ENCODE results near the gene GAS2.

Gene GAS2

GRCh38 chr11:22728600-22729389 lies 62.4 kb downstream of the GAS2 start:
- no peak for DNase-seq (ENCODE audit: low read depth in 2 of 2)

GRCh38 chr11:22730319-22730718 lies 63.9 kb downstream of the GAS2 start:
- DNase-seq (ENCODE audit: low read depth in 2 of 2) = no peak

GRCh38 chr11:22732588-22732987 lies 66.2 kb downstream of the GAS2 start:
- no peak for DNase-seq (ENCODE audit: low read depth in 2 of 2)

- no peak for DNase-seq (ENCODE audit: low read depth in 2 of 2)
Observed at GRCh38 chr11:22733475-22734248, 67.3 kb downstream of the GAS2 start.

- DNase-seq (ENCODE audit: low read depth in 2 of 2) = no peak
Observed at GRCh38 chr11:22734628-22735345, 68.4 kb downstream of the GAS2 start.

GRCh38 chr11:22742157-22742613 lies 75.8 kb downstream of the GAS2 start:
- no peak for DNase-seq (ENCODE audit: low read depth in 2 of 2)

GRCh38 chr11:22749536-22749935 lies 83.1 kb downstream of the GAS2 start:
- no peak for DNase-seq (ENCODE audit: low read depth in 2 of 2)

- DNase-seq (ENCODE audit: low read depth in 2 of 2) = no peak
Observed at GRCh38 chr11:22752908-22753310, 86.5 kb downstream of the GAS2 start.

GRCh38 chr11:22753416-22753815 lies 87.0 kb downstream of the GAS2 start:
- DNase-seq (ENCODE audit: low read depth in 2 of 2) = no peak

GRCh38 chr11:22761066-22761465 lies 94.7 kb downstream of the GAS2 start:
- DNase-seq (ENCODE audit: low read depth in 2 of 2) = no peak

GRCh38 chr11:22763166-22763565 lies 96.8 kb downstream of the GAS2 start:
- DNase-seq (ENCODE audit: low read depth in 2 of 2) = no peak

GRCh38 chr11:22764735-22765134 lies 98.3 kb downstream of the GAS2 start:
- no peak for DNase-seq (ENCODE audit: low read depth in 2 of 2)

- no peak for DNase-seq (ENCODE audit: low read depth in 2 of 2)
Observed at GRCh38 chr11:22768281-22768680, 101.9 kb downstream of the GAS2 start.

GRCh38 chr11:22769081-22769480 lies 102.7 kb downstream of the GAS2 start:
- no peak for DNase-seq (ENCODE audit: low read depth in 2 of 2)

- no peak for DNase-seq (ENCODE audit: low read depth in 2 of 2)
Observed at GRCh38 chr11:22774716-22775115, 108.3 kb downstream of the GAS2 start.

- DNase-seq (ENCODE audit: low read depth in 2 of 2) = no peak
Observed at GRCh38 chr11:22775248-22775647, 108.8 kb downstream of the GAS2 start.

- DNase-seq (ENCODE audit: low read depth in 2 of 2) = no peak
Observed at GRCh38 chr11:22778642-22779041, 112.2 kb downstream of the GAS2 start.

GRCh38 chr11:22779850-22780249 lies 113.4 kb downstream of the GAS2 start:
- DNase-seq (ENCODE audit: low read depth in 2 of 2) = no peak

GRCh38 chr11:22780952-22781593 lies 114.7 kb downstream of the GAS2 start:
- DNase-seq (ENCODE audit: low read depth in 2 of 2) = no peak

- DNase-seq (ENCODE audit: low read depth in 2 of 2) = no peak
Observed at GRCh38 chr11:22785251-22785650, 118.8 kb downstream of the GAS2 start.

GRCh38 chr11:22786475-22786874 lies 120.1 kb downstream of the GAS2 start:
- DNase-seq (ENCODE audit: low read depth in 2 of 2) = no peak

GRCh38 chr11:22787055-22787454 lies 120.6 kb downstream of the GAS2 start:
- no peak for DNase-seq (ENCODE audit: low read depth in 2 of 2)

Data from stimulated activated CD8-positive, alpha-beta memory T cell treated with anti-CD3 and anti-CD28 coated beads, Interleukin-15, amount 100 ng/mL, for 48 hours (primary cell).